ENCODE results near the gene USP49.

Gene USP49

GRCh38 chr6:41940759-41941279 lies 45.6 kb upstream of the USP49 start (continued):
- TF ChIP-seq ZNF398 (tag by site-specific recombination; IDR thresholded peaks at IDR 0.05), result peak; percentile 75
- TF ChIP-seq PATZ1 (tag by site-specific recombination; IDR thresholded peaks at IDR 0.05), result peak; percentile 69; the same call in 1 of the 2 replicates
- peak; percentile 12; the same call in 1 of the 2 replicates for TF ChIP-seq GLIS1 (tag by site-specific recombination; IDR thresholded peaks at IDR 0.05)
- TF ChIP-seq ZBTB11 (tag by site-specific recombination; conservative IDR thresholded peaks at IDR 0.05; ENCODE audit: low read depth), result no peak
- TF ChIP-seq KLF9 (tag by site-specific recombination; IDR thresholded peaks at IDR 0.05; ENCODE audit: low read depth), result no peak

GRCh38 chr6:41939848-41940758 lies 44.9 kb upstream of the USP49 start:
- no peak overlapping the region; the same call in 1 of the 2 replicates for H3K27ac ChIP-seq (ENCODE audit: extremely low read depth, low read depth, low read length)
- ChIA-PET CTCF (interaction anchor here (0.8 to 13.4 kb wide), 11 partner anchors 8 to 277 kb away, joined by 3 to 160 read pairs (median 6); partner anchors contain the start of genes BYSL, MED20 and TOMM6), POLR2A (interaction anchor here (0.5 to 3.3 kb wide), 7 partner anchors 11 to 152 kb away, joined by 3 to 19 read pairs (median 4); partner anchors contain the start of genes BYSL, MED20 and TAF8)
- H3K9me3 ChIP-seq (ENCODE audit: control insufficient read depth, insufficient read depth, low read depth, low read length), result no peaks in the 10 kb centered on the region
- peaks cover 0 to 34% of the 10 kb centered on the region in 2 experiments; a peak in 1 of 3 replicates for H3K36me3 ChIP-seq (ENCODE audit: control insufficient read depth in 2 of 2, insufficient read depth in 1 of 2, low read length in 2 of 2)
- peaks cover 20% of the 10 kb centered on the region for H3K4me1 ChIP-seq (ENCODE audit: control insufficient read depth, insufficient read depth, low read length)
- H3K4me3 ChIP-seq (ENCODE audit: low read depth, low read length), result peak overlapping the region; percentile 83
- TF ChIP-seq WT1 (tag by site-specific recombination; IDR thresholded peaks at IDR 0.05) (peak; percentile 10), ZSCAN18 (tag by site-specific recombination; IDR thresholded peaks at IDR 0.05) (no peak), SCRT1 (tag by site-specific recombination; IDR thresholded peaks at IDR 0.05; ENCODE audit: borderline replicate concordance) (peak; percentile 88; the same call in 1 of the 2 replicates), ZNF660 (tag by site-specific recombination; IDR thresholded peaks at IDR 0.05) (no peak), ZNF354C (tag by site-specific recombination; IDR thresholded peaks at IDR 0.05; ENCODE audit: borderline replicate concordance, low read depth) (no peak), KLF9 (tag by site-specific recombination; IDR thresholded peaks at IDR 0.05; ENCODE audit: low read depth) (0 out of 2 replicates have a peak, but pooled peaks have one; percentile 49), ZNF624 (tag by site-specific recombination; IDR thresholded peaks at IDR 0.05) (no peak), SP7 (tag by site-specific recombination; IDR thresholded peaks at IDR 0.05) (0 out of 2 replicates have a peak, but pooled peaks have one; percentile 14), PRDM10 (tag by site-specific recombination; IDR thresholded peaks at IDR 0.05) (peak; percentile 94), ZNF416 (tag by site-specific recombination; IDR thresholded peaks at IDR 0.05) (no peak), INSM2 (tag by site-specific recombination; IDR thresholded peaks at IDR 0.05) (peak; percentile 70; the same call in 1 of the 2 replicates), GLIS1 (tag by site-specific recombination; IDR thresholded peaks at IDR 0.05) (peak; percentile 76), SCRT2 (tag by site-specific recombination; IDR thresholded peaks at IDR 0.05) (peak; percentile 96)

Data from HEK293 (cell line).